GM19193 (cell line): ENCODE measurements around the gene CA7.
A peak's percentile ranks its signal among the peaks of the same experiment; 100 is the strongest.

ENCODE experiments used
- POLR2A ChIP-seq: IDR thresholded peaks from 4 replicates; pipeline ENCODE4 v1.6.1; 2011; ENCODE audit not compliant: insufficient read depth, insufficient read length; ENCODE audit errors: extremely low read depth

CA7 gene

GRCh38 chr16:66878067-66878466, 33.9 kb downstream of the CA7 start:
- no peak for TF ChIP-seq POLR2A

DNA sequence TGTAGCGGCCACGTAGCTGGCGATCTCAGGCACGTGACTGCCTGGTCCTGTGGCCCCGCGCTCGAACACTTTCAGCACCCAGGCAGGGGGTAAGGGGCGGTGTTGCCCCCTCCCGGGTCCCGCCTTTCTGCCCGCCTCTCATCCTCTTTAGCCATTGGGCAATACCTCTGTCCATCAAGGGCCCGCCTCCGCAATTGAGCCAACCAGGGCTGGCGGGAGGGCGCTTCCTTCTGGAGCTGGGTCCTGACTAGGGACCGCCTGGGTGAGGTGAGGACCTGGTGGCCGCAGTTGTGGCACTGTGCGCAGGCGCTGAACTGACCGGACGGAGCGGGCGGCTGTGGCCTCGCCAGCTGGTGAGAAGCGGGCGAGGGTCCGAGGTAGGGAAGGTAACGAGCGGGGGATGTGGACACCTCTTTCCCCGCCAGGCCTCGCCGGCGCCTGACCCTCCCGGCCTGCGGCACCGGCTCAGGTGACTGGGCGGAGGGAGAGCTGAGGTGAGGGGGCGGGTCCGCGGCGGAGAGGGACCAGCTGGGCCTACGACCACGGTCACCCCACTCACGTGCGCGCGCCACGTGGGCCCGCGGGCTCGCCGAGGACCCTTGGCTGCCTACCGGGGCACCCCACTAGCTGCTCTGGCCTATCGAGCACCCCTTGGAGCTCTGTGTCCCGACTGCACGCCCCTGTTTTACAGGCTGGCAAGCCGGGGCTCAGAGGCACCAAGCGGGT, 36.2 kb downstream of the CA7 start, which contains the start of gene PDP2:
TSS of gene PDP2 (plus strand) at position 228 of the 726 bp plus-strand sequence. CDS start 3,770 bp downstream, outside the sequence.
- TF ChIP-seq POLR2A, result peak; percentile 75

GRCh38 chr16:66881014-66881417, 36.8 kb downstream of the CA7 start:
- no peak for TF ChIP-seq POLR2A

DNA sequence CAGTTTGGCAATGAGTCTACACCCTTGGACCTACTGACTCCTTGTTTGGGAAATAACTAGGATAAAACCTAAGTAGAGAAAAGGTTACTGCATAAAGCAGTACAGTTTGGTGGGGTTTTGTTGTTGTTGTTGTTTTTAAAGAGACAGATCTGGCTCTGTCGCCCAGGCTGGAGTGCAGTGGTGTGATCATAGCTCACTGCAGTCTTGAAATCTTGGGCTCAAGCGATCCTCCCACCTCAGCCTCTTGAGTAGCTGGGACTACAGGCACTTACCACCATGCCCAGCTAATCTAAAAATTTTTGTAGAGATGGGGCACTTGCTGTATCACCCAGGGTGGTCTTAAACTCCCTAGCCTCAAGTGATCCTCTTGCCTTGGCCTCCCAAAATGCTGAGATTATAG, 37.3 kb downstream of the CA7 start:
- no peak for TF ChIP-seq POLR2A

GRCh38 chr16:66881964-66882508, 37.8 kb downstream of the CA7 start:
- no peak for TF ChIP-seq POLR2A

DNA sequence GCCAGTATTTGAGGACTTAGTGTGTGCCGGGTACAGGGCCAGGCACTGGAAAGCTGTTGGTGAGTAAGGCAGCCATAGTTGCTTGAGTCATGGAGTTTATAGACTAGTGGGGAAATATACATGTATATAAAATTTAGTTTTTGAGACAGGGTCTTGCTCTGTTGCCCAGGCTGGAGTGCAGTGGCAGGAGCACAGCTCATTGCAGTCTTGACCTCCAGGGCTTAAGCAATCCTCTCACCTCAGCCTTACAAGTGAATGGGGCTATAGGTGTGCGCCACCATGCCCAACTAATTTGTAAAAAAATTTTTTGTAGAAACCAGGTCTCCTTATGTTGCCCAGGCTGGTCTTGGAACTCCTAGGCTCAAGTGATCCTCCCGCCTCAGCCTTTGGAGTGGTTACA, 38.5 kb downstream of the CA7 start:
- no peak for TF ChIP-seq POLR2A

- no peak for TF ChIP-seq POLR2A
Observed at GRCh38 chr16:66885491-66885890, 41.3 kb downstream of the CA7 start.

DNA sequence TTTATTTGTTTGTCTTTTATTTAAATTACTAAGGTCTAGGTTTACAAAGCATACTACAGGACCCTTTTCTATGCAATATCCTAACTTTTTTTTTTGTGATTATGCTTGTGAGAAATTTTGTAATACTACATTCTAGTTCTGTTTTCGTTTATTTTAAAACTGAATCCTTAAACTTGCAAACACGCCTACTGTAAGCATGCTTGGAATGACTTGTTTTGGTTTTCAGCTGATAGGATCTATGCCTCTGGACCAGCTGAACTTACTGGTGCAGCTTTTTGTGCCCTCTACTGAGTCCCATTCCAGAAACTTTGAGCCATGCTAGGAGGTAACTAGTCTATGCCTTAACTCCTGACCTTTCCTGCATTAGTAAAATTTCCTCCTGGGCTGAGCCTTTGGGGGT, 42.1 kb downstream of the CA7 start:
- no peak for TF ChIP-seq POLR2A

DNA sequence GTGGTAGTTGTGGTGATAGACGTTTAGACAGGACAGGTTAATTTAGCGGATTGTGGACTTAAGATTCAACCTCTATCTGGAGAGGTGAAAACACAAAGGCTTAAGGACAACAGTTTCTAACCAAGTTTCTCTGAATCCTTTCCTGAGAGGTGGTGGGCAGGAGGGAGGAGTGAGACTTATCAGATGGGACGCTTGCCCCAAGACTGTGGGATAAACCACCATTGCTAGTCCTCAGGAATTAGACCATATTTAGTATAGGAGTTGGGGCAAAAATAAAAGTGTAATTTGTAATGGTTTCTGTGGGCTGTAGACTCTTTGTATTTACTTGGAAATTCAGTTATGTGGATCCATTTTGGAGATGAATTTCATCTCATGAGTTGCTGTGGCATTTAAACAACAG, 42.7 kb downstream of the CA7 start:
- TF ChIP-seq POLR2A, result no peak

GRCh38 chr16:66888647-66889615, 44.7 kb downstream of the CA7 start:
- no peak for TF ChIP-seq POLR2A

- no peak for TF ChIP-seq POLR2A
Observed at GRCh38 chr16:66889622-66890021, 45.4 kb downstream of the CA7 start.

DNA sequence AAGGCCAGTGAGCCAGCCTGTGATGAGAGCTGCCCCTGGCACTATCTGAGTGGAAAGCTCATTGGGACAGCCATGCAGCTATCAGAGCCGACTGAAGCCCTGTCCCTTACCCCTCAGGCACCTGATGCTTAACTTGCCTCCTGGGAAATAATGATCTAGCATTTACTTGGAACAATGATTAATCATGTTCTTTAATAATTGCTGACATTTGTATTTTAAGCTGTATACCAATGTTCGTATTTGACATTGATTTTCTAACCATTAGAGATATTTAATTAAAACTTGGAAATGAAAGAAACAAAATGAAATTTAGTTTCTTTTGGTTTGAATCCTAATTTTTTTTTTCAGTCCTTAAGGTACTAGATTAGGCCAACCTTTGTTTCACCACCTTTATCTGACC, 46.6 kb downstream of the CA7 start:
- TF ChIP-seq POLR2A, result no peak

GRCh38 chr16:66891360-66891759, 47.1 kb downstream of the CA7 start:
- no peak for TF ChIP-seq POLR2A

DNA sequence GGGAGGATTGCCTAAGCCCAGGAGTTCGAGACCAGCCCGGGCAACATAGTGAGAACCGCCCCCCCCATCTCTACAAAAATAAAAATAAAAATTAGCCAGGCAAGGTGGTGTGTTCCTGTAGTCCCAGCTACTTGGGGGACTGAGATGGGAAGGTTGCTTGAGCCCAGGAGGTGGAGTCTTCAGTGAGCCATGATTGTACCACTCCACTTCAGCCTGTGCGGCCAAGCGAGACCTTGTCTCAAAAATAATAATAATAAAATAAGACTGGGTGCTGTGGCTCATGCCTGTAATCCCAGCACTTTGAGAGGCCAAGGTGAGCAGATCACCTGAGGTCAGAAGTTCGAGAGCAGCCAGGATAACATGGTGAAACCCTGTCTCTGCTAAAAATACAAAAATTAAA, 47.6 kb downstream of the CA7 start:
- no peak for TF ChIP-seq POLR2A

DNA sequence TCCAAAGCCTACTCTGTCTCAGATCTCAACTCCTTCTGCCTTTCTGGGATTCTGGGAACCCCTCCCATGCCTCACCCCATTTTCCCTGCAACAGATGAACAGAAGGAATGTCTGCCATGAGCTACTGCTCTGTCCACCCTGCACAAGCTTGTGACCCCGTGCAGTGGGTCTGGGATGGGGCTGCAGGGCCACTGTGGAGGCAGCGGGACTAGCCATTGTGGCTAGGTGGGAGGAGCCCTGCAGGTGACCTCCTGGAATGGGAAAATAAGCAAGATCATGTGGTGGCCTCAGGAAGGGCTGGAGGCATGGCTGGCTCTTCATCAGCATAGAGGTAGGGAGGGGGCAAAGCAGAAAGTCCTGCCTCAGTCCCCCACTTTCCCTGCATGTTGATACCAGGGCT, 49.8 kb downstream of the CA7 start:
- TF ChIP-seq POLR2A, result no peak
